ENCODE results near the gene TMEM223. TPM values are rescaled to one million over a fixed set of nuclear protein-coding genes. Genes with fewer than 3 reads are reported as not detected.
A peak's percentile ranks its signal among the peaks of the same experiment; 100 is the strongest.

Gene TMEM223
- total and polyA plus RNA-seq, 9 of the 15 experiments (the other 6 are each of a cell fraction or from before 2014, with no cell fraction given), result 5.9 to 34.5 (median 19.6) TPM

GRCh38 chr11:62787005-62787759 is 4.6 kb downstream of the TMEM223 start, which contains the start of gene TMEM179B (continued):
- TF ChIP-seq HMGN3 (IDR thresholded peaks at IDR 0.05; ENCODE audit: borderline replicate concordance, extremely low read depth, insufficient read length, low read depth, low read length) (peak; percentile 91), SIX5 (IDR thresholded peaks at IDR 0.05; ENCODE audit: borderline replicate concordance in 1 of 2, insufficient read depth in 1 of 2, low read depth in 1 of 2, low read length in 2 of 2) (no peak), SUPT5H (IDR thresholded peaks at IDR 0.05) (peak; percentile 97), ZNF184 (CRISPR knock-in tag; IDR thresholded peaks at IDR 0.05) (no peak), TFE3 (CRISPR knock-in tag; IDR thresholded peaks at IDR 0.05) (no peak), L3MBTL2 (IDR thresholded peaks at IDR 0.05) (peak; percentile 63; the same call in 1 of the 2 replicates), MBD1 (CRISPR knock-in tag; IDR thresholded peaks at IDR 0.05) (no peak), PHF8 (IDR thresholded peaks at IDR 0.05; ENCODE audit: borderline replicate concordance, low read length) (peak; percentile 89; the same call in 1 of the 2 replicates), SIN3A (IDR thresholded peaks at IDR 0.05; ENCODE audit: borderline replicate concordance in 2 of 2, control insufficient read depth in 1 of 2, low read depth in 2 of 2, low read length in 2 of 2) (peak; percentile 13 to 58; a peak in 3 of 4 replicates), TARDBP (IDR thresholded peaks at IDR 0.05) (no peak), ZNF197 (CRISPR knock-in tag; IDR thresholded peaks at IDR 0.05; ENCODE audit: low read depth) (no peak), HEY1 (CRISPR knock-in tag; IDR thresholded peaks at IDR 0.05; ENCODE audit: borderline replicate concordance) (no peak; the same call in 1 of the 2 replicates), CTCF (IDR thresholded peaks at IDR 0.05 in 2 of 3, conservative IDR thresholded peaks at IDR 0.05 in 1 of 3; ENCODE audit: insufficient read depth in 2 of 3, low read depth in 1 of 3, low read length in 3 of 3) (peak; percentile 67 to 90 (median 81)), THRAP3 (IDR thresholded peaks at IDR 0.05; ENCODE audit: borderline replicate concordance) (no peak), CCAR2 (IDR thresholded peaks at IDR 0.05; ENCODE audit: low read depth, low read length) (no peak), ZNF639 (CRISPR knock-in tag; conservative IDR thresholded peaks at IDR 0.05 in 1 of 2, IDR thresholded peaks at IDR 0.05 in 1 of 2) (peak in 1 of 2 experiments; percentile 65; a peak in 1 of 4 replicates), FOXP1 (CRISPR knock-in tag; IDR thresholded peaks at IDR 0.05) (peak; percentile 52; the same call in 1 of the 2 replicates), CREBBP (IDR thresholded peaks at IDR 0.05; ENCODE audit: low read depth, low read length) (no peak), MEF2A (IDR thresholded peaks at IDR 0.05; ENCODE audit: control insufficient read depth, low read depth, low read length) (no peak)

Data from K562 (cell line).